HCT116 (cell line): ENCODE results near the gene ERC2. TPM values are rescaled to one million over a fixed set of nuclear protein-coding genes. Genes with fewer than 3 reads are reported as not detected.

Source experiments
- ATAC-seq: fragments of 200-7000 bp; cut with Tn5 transposase; 2 replicates; pipeline ENCODE4 v1.9.1; 2020; ENCODE audit warnings: mild to moderate bottlenecking, moderate library complexity
- BruUV-seq: library from RNA; stranded (reverse); fragments of 400-500 nt; replicated peaks from 2 replicates; lab custom pipeline; 2021; lab: Mats Ljungman, UMichigan
- CTCF ChIA-PET: fragments of 300-600 bp; sonication (Branson Sonifier 250); formaldehyde crosslinking; loops from one replicate; lab custom pipeline; 2021; ENCODE audit warnings: antibody characterized with exemption; lab: Charles Lee
- POLR2A ChIA-PET: fragments of 300-600, 350-600 bp; sonication (Branson Sonifier 250); formaldehyde crosslinking; loops from one replicate; lab custom pipeline; 2021; ENCODE audit warnings: antibody characterized with exemption; lab: Charles Lee
- RAD21 ChIA-PET, 2 experiments: fragments of 300-600 bp; sonication (Branson Sonifier 250); formaldehyde crosslinking; loops; one replicate each; lab custom pipeline; 2023; ENCODE audit warnings: low total read pairs in 2 of 2; ENCODE audit not compliant: uncharacterized antibody in 2 of 2, unreplicated experiment in 2 of 2, low non-redundant PET in 1 of 2; lab: Charles Lee
- DNase-seq: peaks from one replicate; pipeline ENCODE4 v3.0.0-alpha.2; 2010; ENCODE audit warnings: low read depth, low spot score
- H2AFZ ChIP-seq: fragments of 200-600 bp; shearing (Covaris generic), sonication (generic); 2 replicates; pipeline ENCODE4 v1.6.1; 2017; ENCODE audit warnings: low read depth, mixed run types, mixed read lengths, antibody characterized with exemption, low read length; ENCODE audit not compliant: poor library complexity, severe bottlenecking
- H3K27ac ChIP-seq: 2 replicates; pipeline ENCODE4 v1.5.1; 2012; ENCODE audit warnings: low read depth, low read length
- H3K27me3 ChIP-seq: fragments of 200-600 bp; sonication (generic); 2 replicates; pipeline ENCODE4 v1.6.1; 2016; ENCODE audit warnings: mixed run types, low read length, mixed read lengths; ENCODE audit not compliant: insufficient read depth
- H3K36me3 ChIP-seq, 2 experiments: fragments of 200-500 bp in 1 of 2; fragments of 200-600 bp in 1 of 2; sonication (Bioruptor generic) in 1 of 2; sonication (generic) in 1 of 2; 2 replicates each; pipeline versions ENCODE4 v1.5.1 to v1.6.1; 2014 to 2016; ENCODE audit warnings: low read length in 2 of 2, inconsistent platforms in 1 of 2, mixed read lengths in 1 of 2, mixed run types in 1 of 2; ENCODE audit not compliant: insufficient read depth in 2 of 2, control insufficient read depth in 1 of 2
- H3K4me1 ChIP-seq, 2 experiments: fragments of 200-600 bp in 1 of 2; sonication (generic) in 1 of 2; 2 replicates each; pipeline versions ENCODE4 v1.5.1 to v1.6.1; 2012 to 2017; ENCODE audit warnings: low read length in 2 of 2, inconsistent platforms in 1 of 2, mild to moderate bottlenecking in 1 of 2, mixed read lengths in 1 of 2, mixed run types in 1 of 2, moderate library complexity in 1 of 2; ENCODE audit not compliant: insufficient read depth in 2 of 2, control insufficient read depth in 1 of 2
- H3K4me2 ChIP-seq: fragments of 200-600 bp; sonication (generic); 2 replicates; pipeline ENCODE4 v1.6.1; 2017; ENCODE audit warnings: mixed run types, low read length, mixed read lengths
- H3K4me3 ChIP-seq, 2 experiments: fragments of 200-600 bp in 1 of 2; sonication (generic) in 1 of 2; replicated peaks in 1 of 2; 2 replicates each; pipeline ENCODE4 v1.5.1; 2011 to 2016; ENCODE audit warnings: low read length in 2 of 2, control low read depth in 1 of 2, low read depth in 1 of 2, mild to moderate bottlenecking in 1 of 2, mixed read lengths in 1 of 2, mixed run types in 1 of 2
- H3K79me2 ChIP-seq: fragments of 200-600 bp; sonication (generic); 2 replicates; pipeline ENCODE4 v1.6.1; 2017; ENCODE audit warnings: mild to moderate bottlenecking, mixed run types, low read length, moderate library complexity, mixed read lengths; ENCODE audit not compliant: insufficient read depth
- H3K9ac ChIP-seq: fragments of 200-600 bp; sonication (generic); 2 replicates; pipeline ENCODE4 v1.6.1; 2016; ENCODE audit warnings: low read length, mixed read lengths
- H3K9me2 ChIP-seq: fragments of 200-600 bp; sonication (generic), shearing (Covaris generic); 2 replicates; pipeline ENCODE4 v1.6.1; 2017; ENCODE audit warnings: mixed run types, mild to moderate bottlenecking, moderate library complexity; ENCODE audit not compliant: insufficient read depth
- H3K9me3 ChIP-seq, 2 experiments: fragments of 200-500 bp in 1 of 2; fragments of 200-600 bp in 1 of 2; sonication (Bioruptor generic) in 1 of 2; sonication (generic) in 1 of 2; 2 replicates each; pipeline ENCODE4 v1.6.1; 2014 to 2017; ENCODE audit warnings: low read length in 2 of 2, mixed read lengths in 2 of 2, inconsistent platforms in 1 of 2, low read depth in 1 of 2, mild to moderate bottlenecking in 1 of 2, mixed run types in 1 of 2, moderate library complexity in 1 of 2; ENCODE audit not compliant: control insufficient read depth in 1 of 2, insufficient read depth in 1 of 2
- H4K20me1 ChIP-seq: fragments of 200-600 bp; sonication (generic), shearing (Covaris generic); 2 replicates; pipeline ENCODE4 v1.6.1; 2017; ENCODE audit warnings: mixed run types, mild to moderate bottlenecking, moderate library complexity; ENCODE audit not compliant: insufficient read depth
- EGR1 ChIP-seq: IDR thresholded peaks from 2 replicates; pipeline ENCODE4 v1.6.1; 2012; ENCODE audit warnings: low read depth
- ELF1 ChIP-seq: IDR thresholded peaks from 2 replicates; pipeline ENCODE4 v1.6.1; 2012; ENCODE audit warnings: low read depth, borderline replicate concordance
- EZH2 ChIP-seq: fragments of 200-600 bp; sonication (generic); IDR thresholded peaks from 2 replicates; pipeline ENCODE4 v1.6.1; 2017; ENCODE audit warnings: antibody characterized with exemption, mixed run types
- EZH2phosphoT487 ChIP-seq: fragments of 200-600 bp; IDR thresholded peaks from 2 replicates; pipeline ENCODE4 v1.6.1; 2018; ENCODE audit warnings: antibody characterized with exemption, borderline replicate concordance
- FOSL1 ChIP-seq: IDR thresholded peaks from 2 replicates; pipeline ENCODE4 v1.6.1; 2012; ENCODE audit warnings: low read depth
- POLR2A ChIP-seq: IDR thresholded peaks from 2 replicates; pipeline ENCODE4 v1.7.0; 2011; ENCODE audit warnings: borderline replicate concordance; ENCODE audit not compliant: insufficient read depth, insufficient read length; ENCODE audit errors: extremely low read depth
- POLR2AphosphoS5 ChIP-seq: IDR thresholded peaks from 2 replicates; pipeline ENCODE4 v1.6.1; 2011; ENCODE audit warnings: mild to moderate bottlenecking, low read depth, low read length, moderate library complexity
- RAD21 ChIP-seq: IDR thresholded peaks from 2 replicates; pipeline ENCODE4 v1.6.1; 2012; ENCODE audit warnings: low read depth, mild to moderate bottlenecking
- SIN3A ChIP-seq: IDR thresholded peaks from 2 replicates; pipeline ENCODE4 v1.6.1; 2012; ENCODE audit warnings: low read depth
- SP1 ChIP-seq: IDR thresholded peaks from 2 replicates; pipeline ENCODE4 v1.6.1; 2012; ENCODE audit warnings: low read depth
- SRF ChIP-seq: IDR thresholded peaks from 2 replicates; pipeline ENCODE4 v1.6.1; 2012; ENCODE audit warnings: low read depth
- TCF7L2 ChIP-seq: IDR thresholded peaks from 2 replicates; pipeline ENCODE4 v1.7.0; 2011; ENCODE audit warnings: borderline replicate concordance, inconsistent platforms; ENCODE audit not compliant: insufficient read depth, insufficient read length; ENCODE audit errors: extremely low read depth
- YY1 ChIP-seq: IDR thresholded peaks from 2 replicates; pipeline ENCODE4 v1.6.1; 2011; ENCODE audit warnings: low read length, low read depth, moderate library complexity, mild to moderate bottlenecking; ENCODE audit not compliant: insufficient replicate concordance; ENCODE audit errors: extremely low read depth
- ZBTB33 ChIP-seq: IDR thresholded peaks from 2 replicates; pipeline ENCODE4 v1.6.1; 2011; ENCODE audit warnings: mild to moderate bottlenecking, low read length, moderate library complexity; ENCODE audit not compliant: insufficient replicate concordance; ENCODE audit errors: extremely low read depth
- ZFX ChIP-seq: fragments of 450-650 bp; IDR thresholded peaks from 2 replicates; pipeline ENCODE4 v1.6.1; 2017
- ZNF274 ChIP-seq: fragments of 200-500 bp; sonication (Bioruptor generic); IDR thresholded peaks from 2 replicates; pipeline ENCODE4 v1.6.1; 2014; ENCODE audit warnings: mild to moderate bottlenecking, low read depth, low read length, inconsistent platforms
- intact Hi-C: fragments of 100-400 bp; cut with micrococcal nuclease; formaldehyde crosslinking; loops from 2 replicates; pipeline ENCODE4 v1.10.0; 2022
- total RNA-seq: library from RNA; stranded (reverse); gene quantifications from one replicate; pipeline ENCODE4 v1.2.1, GENCODE V29; 2021; ENCODE audit not compliant: unreplicated experiment
- TF ChIP-seq, protein P1 (sequence below): IDR thresholded peaks from 2 replicates; pipeline ENCODE4 v1.6.1; 2012
- TF ChIP-seq, protein P2 (sequence below), 3 experiments: fragments of 200-600 bp in 1 of 3; sonication (generic) in 1 of 3; IDR thresholded peaks in 2 of 3; conservative IDR thresholded peaks in 1 of 3; 2 replicates each; pipeline ENCODE4 v1.5.1; 2012 to 2017; ENCODE audit warnings: low read depth in 2 of 3, low read length in 2 of 3, antibody characterized with exemption in 1 of 3, borderline replicate concordance in 1 of 3, control low read depth in 1 of 3, mild to moderate bottlenecking in 1 of 3, mixed read lengths in 1 of 3, mixed run types in 1 of 3, moderate library complexity in 1 of 3; ENCODE audit not compliant: insufficient read depth in 1 of 3

Gene ERC2
- total RNA-seq, 1 experiment from 2014 or later = not detected

GRCh38 chr3:56260262-56260661 is 208.0 kb downstream of the ERC2 start:
- Histone ChIP-seq H3K4me1 (no peaks in the 10 kb centered on the region), H3K4me3 (no peak overlapping the region), H4K20me1 (no peaks in the 10 kb centered on the region), H3K27ac (no peak overlapping the region), H3K9me2 (no peaks in the 10 kb centered on the region), H2AFZ (no peak overlapping the region), H3K9me3 (no peaks in the 10 kb centered on the region), H3K79me2 (no peaks in the 10 kb centered on the region), H3K4me2 (no peak overlapping the region), H3K27me3 (no peaks in the 10 kb centered on the region), H3K9ac (no peak overlapping the region), H3K36me3 (no peaks in the 10 kb centered on the region)
- no peak for ATAC-seq
- ChIA-PET CTCF (interaction anchor here (1.2 kb wide), 1 partner anchor 9 kb away, joined by 3 read pairs; no protein-coding TSS in a partner anchor), POLR2A (no interaction called here), RAD21 (no interaction called here)
- intact Hi-C loops = no loop called here
- TF ChIP-seq ELF1 (no peak), POLR2A (no peak), YY1 (no peak), EGR1 (no peak), ZNF274 (no peak), RAD21 (no peak), POLR2AphosphoS5 (no peak)
- BruUV-seq = no TSS peak
- no peak for DNase-seq

- RAD21 ChIA-PET = no interaction called here
- Histone ChIP-seq H4K20me1 (no peaks in the 10 kb centered on the region), H3K4me3 (no peak overlapping the region), H3K4me2 (no peak overlapping the region), H3K27ac (no peak overlapping the region), H3K79me2 (no peaks in the 10 kb centered on the region), H3K36me3 (no peaks in the 10 kb centered on the region), H3K4me1 (no peaks in the 10 kb centered on the region), H2AFZ (no peak overlapping the region), H3K9me3 (no peaks in the 10 kb centered on the region), H3K9ac (no peak overlapping the region), H3K9me2 (no peaks in the 10 kb centered on the region), H3K27me3 (peaks cover 5% of the 10 kb centered on the region; the same call in 1 of the 2 replicates)
- POLR2A ChIA-PET = no interaction called here
- DNase-seq (no peak), ATAC-seq (no peak)
- intact Hi-C loops = no loop called here
- no TSS peak for BruUV-seq
- CTCF ChIA-PET = no interaction called here
- TF ChIP-seq, protein P1, sequence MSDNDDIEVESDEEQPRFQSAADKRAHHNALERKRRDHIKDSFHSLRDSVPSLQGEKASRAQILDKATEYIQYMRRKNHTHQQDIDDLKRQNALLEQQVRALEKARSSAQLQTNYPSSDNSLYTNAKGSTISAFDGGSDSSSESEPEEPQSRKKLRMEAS = no peak
- no peak for TF ChIP-seq EZH2phosphoT487
- TF ChIP-seq TCF7L2 = no peak
- no peak for TF ChIP-seq SIN3A
- TF ChIP-seq, protein P2, sequence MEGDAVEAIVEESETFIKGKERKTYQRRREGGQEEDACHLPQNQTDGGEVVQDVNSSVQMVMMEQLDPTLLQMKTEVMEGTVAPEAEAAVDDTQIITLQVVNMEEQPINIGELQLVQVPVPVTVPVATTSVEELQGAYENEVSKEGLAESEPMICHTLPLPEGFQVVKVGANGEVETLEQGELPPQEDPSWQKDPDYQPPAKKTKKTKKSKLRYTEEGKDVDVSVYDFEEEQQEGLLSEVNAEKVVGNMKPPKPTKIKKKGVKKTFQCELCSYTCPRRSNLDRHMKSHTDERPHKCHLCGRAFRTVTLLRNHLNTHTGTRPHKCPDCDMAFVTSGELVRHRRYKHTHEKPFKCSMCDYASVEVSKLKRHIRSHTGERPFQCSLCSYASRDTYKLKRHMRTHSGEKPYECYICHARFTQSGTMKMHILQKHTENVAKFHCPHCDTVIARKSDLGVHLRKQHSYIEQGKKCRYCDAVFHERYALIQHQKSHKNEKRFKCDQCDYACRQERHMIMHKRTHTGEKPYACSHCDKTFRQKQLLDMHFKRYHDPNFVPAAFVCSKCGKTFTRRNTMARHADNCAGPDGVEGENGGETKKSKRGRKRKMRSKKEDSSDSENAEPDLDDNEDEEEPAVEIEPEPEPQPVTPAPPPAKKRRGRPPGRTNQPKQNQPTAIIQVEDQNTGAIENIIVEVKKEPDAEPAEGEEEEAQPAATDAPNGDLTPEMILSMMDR (IDR thresholded peaks at IDR 0.05 in 2 of 3, conservative IDR thresholded peaks at IDR 0.05 in 1 of 3; ENCODE audit: borderline replicate concordance in 1 of 3, insufficient read depth in 1 of 3, low read depth in 2 of 3, low read length in 2 of 3) = no peak
- no peak for TF ChIP-seq SP1
- no peak for TF ChIP-seq ZBTB33
- no peak for TF ChIP-seq ZNF274
- no peak for TF ChIP-seq EZH2
- no peak for TF ChIP-seq ZFX
- no peak for TF ChIP-seq FOSL1
- no peak for TF ChIP-seq SRF
These were observed 210.4 kb downstream of the ERC2 start for GRCh38 chr3:56257826-56258225.
